Measurements from ENCODE around the gene PTPRA. TPM values are rescaled to one million over a fixed set of nuclear protein-coding genes. Genes with fewer than 3 reads are reported as not detected.

The PTPRA gene
- total and polyA plus RNA-seq, 9 of the 15 experiments (the other 6 are each of a cell fraction or from before 2014, with no cell fraction given): 3.4 to 80.5 (median 28.0) TPM

DNA sequence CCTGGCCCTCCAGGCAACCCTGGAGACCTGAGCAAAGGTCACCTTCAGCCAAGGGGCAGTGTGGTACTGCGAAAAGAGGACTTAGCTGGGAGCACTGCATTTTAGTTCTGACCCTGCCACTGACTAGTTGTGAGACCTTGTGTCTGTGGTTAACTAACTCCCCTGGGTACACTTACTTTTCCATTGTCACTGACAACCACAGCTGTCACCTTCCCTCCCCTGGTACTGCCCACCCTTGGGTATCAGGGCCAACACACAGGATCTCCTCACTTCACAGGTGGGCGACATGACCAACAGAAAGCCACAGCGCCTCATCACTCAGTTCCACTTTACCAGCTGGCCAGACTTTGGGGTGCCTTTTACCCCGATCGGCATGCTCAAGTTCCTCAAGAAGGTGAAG lies 148.5 kb downstream of the PTPRA start:
- POLR2A ChIA-PET: interaction anchor here (0.7 kb wide), 1 partner anchor 22 kb away, joined by 3 read pairs; the partner anchor contains the start of gene GNRH2

More for the DNA sequence above, 148.5 kb downstream of the PTPRA start:
- Histone ChIP-seq H3K9ac (ENCODE audit: insufficient read depth in 1 of 2, low read depth in 2 of 2, low read length in 2 of 2) (no peak overlapping the region), H3K27ac (ENCODE audit: extremely low read depth, low read depth, low read length) (no peak overlapping the region), H3K9me3 (replicated peaks; ENCODE audit: control insufficient read depth, insufficient read depth, low read depth, low read length) (no peaks in the 10 kb centered on the region), H4K20me1 (replicated peaks; ENCODE audit: control insufficient read depth, insufficient read depth, low read length) (no peaks in the 10 kb centered on the region), H3K36me3 (ENCODE audit: control insufficient read depth, insufficient read depth, low read length) (peaks cover 56% of the 10 kb centered on the region), H3K4me2 (ENCODE audit: insufficient read depth, low read length) (no peak overlapping the region), H3K4me1 (replicated peaks in 1 of 2; ENCODE audit: control insufficient read depth in 2 of 2, insufficient read depth in 2 of 2, low read length in 2 of 2) (no peaks in the 10 kb centered on the region; a peak in 1 of 5 replicates), H3K27me3 (ENCODE audit: control insufficient read depth in 2 of 2, insufficient read depth in 2 of 2, low read length in 2 of 2) (no peaks in the 10 kb centered on the region), H3K4me3 (no peak overlapping the region), H3K9me1 (ENCODE audit: control insufficient read depth, insufficient read depth, low read length) (no peaks in the 10 kb centered on the region), H2AFZ (ENCODE audit: low read depth, low read length) (no peak overlapping the region), H3K79me2 (ENCODE audit: control insufficient read depth, insufficient read depth, low read length) (no peaks in the 10 kb centered on the region)
- TF ChIP-seq EP300 (IDR thresholded peaks at IDR 0.05; ENCODE audit: low read length) (no peak), ZNF589 (CRISPR knock-in tag; IDR thresholded peaks at IDR 0.05; ENCODE audit: low read depth) (no peak), ZFP1 (CRISPR knock-in tag; IDR thresholded peaks at IDR 0.05) (no peak), CEBPB (tag; IDR thresholded peaks at IDR 0.05) (no peak), USF1 (CRISPR knock-in tag; IDR thresholded peaks at IDR 0.05) (no peak), CTBP1 (IDR thresholded peaks at IDR 0.05; ENCODE audit: borderline replicate concordance) (no peak), STAT5A (IDR thresholded peaks at IDR 0.05; ENCODE audit: borderline replicate concordance, low read length) (no peak), SRSF7 (optimal IDR thresholded peaks at IDR 0.05; ENCODE audit: low read depth, low read length) (no peak), DIDO1 (tag; IDR thresholded peaks at IDR 0.05; ENCODE audit: low read depth) (no peak), HOXB6 (CRISPR knock-in tag; IDR thresholded peaks at IDR 0.05; ENCODE audit: borderline replicate concordance) (no peak), NFXL1 (CRISPR knock-in tag; IDR thresholded peaks at IDR 0.05) (no peak), STAG1 (CRISPR knock-in tag; IDR thresholded peaks at IDR 0.05; ENCODE audit: borderline replicate concordance) (no peak)
- BruUV-seq (replicated peaks): no TSS peak
- CTCF ChIA-PET (ENCODE audit: low intra/inter-chr PET ratio): no interaction called here
- ATAC-seq: no peak
- 92% methylated on average over 5 of the region's 5 CpGs for WGBS (ENCODE audit: insufficient coverage, low coverage, missing lambda C conversion rate)
- DNase-seq (ENCODE audit: extremely low read depth in 1 of 4, low spot score in 3 of 4): no peak
- in situ Hi-C loops (cut with MboI) (no loop called here), intact Hi-C loops (cut with micrococcal nuclease) (no loop called here)
- FAIRE-seq: no peak

All from K562 (cell line).